Measurements from ENCODE around the gene CFAP46. TPM values are rescaled to one million over a fixed set of nuclear protein-coding genes. Genes with fewer than 3 reads are reported as not detected.

CFAP46 gene
- total and polyA plus RNA-seq, 2 of the 4 experiments (the other 2 are of a cell fraction), result 1.3 to 1.8 TPM

GRCh38 chr10:132904181-132904813 is 38.1 kb downstream of the CFAP46 start:
- Histone ChIP-seq H2BK5ac (ENCODE audit: low read depth, low read length, poor library complexity, severe bottlenecking) (no peak overlapping the region), H3K9ac (ENCODE audit: low read depth, low read length) (no peak overlapping the region), H3K27ac (ENCODE audit: insufficient read depth, low read length) (no peak overlapping the region), H3K23ac (ENCODE audit: low read depth, low read length) (no peak overlapping the region), H3K4me2 (ENCODE audit: low read depth, low read length) (no peak overlapping the region), H2BK15ac (ENCODE audit: low read depth, low read length) (no peak overlapping the region), H4K91ac (ENCODE audit: insufficient read depth, low read depth, low read length) (no peak overlapping the region), H4K20me1 (ENCODE audit: insufficient read depth, low read length) (no peaks in the 10 kb centered on the region), H4K5ac (ENCODE audit: low read depth, low read length) (no peak overlapping the region), H3K27me3 (ENCODE audit: control insufficient read depth, insufficient read depth, low read length) (peaks cover 11% of the 10 kb centered on the region), H3K14ac (replicated peaks; ENCODE audit: low read depth, low read length) (no peak overlapping the region), H3K18ac (ENCODE audit: low read depth, low read length) (no peak overlapping the region), H3K79me1 (ENCODE audit: low read depth in 1 of 2, low read length in 2 of 2) (no peaks in the 10 kb centered on the region), H2AFZ (replicated peaks; ENCODE audit: low read length, poor library complexity) (no peak overlapping the region), H3K56ac (ENCODE audit: extremely low read depth, insufficient read depth, low read length) (no peak overlapping the region), H3K4me3 (ENCODE audit: insufficient read depth, low read depth, low read length) (no peak overlapping the region), H3K9me1 (ENCODE audit: insufficient read depth, low read length) (no peaks in the 10 kb centered on the region), H2AK9ac (replicated peaks; ENCODE audit: low read depth, low read length, poor library complexity) (no peak overlapping the region), H3K4ac (ENCODE audit: low read depth, low read length) (no peak overlapping the region), H2BK120ac (ENCODE audit: low read depth, low read length) (no peak overlapping the region), H2BK20ac (ENCODE audit: low read depth, low read length) (no peak overlapping the region), H3K4me1 (ENCODE audit: control insufficient read depth, insufficient read depth, low read length) (no peaks in the 10 kb centered on the region), H3K9me3 (ENCODE audit: control insufficient read depth, insufficient read depth, low read length) (peaks cover 4% of the 10 kb centered on the region; the same call in 1 of the 2 replicates), H4K8ac (ENCODE audit: low read depth in 2 of 2, low read length in 2 of 2) (no peak overlapping the region), H3K36me3 (ENCODE audit: control insufficient read depth, insufficient read depth, low read length) (no peaks in the 10 kb centered on the region), H2AK5ac (ENCODE audit: low read depth, low read length) (no peak overlapping the region)
- WGBS, 2 experiments (ENCODE audit: extremely low coverage in 2 of 2, insufficient read length in 1 of 2), result 19% methylated on average over 7 of the region's 15 CpGs; no CpG with 5 or more reads in 1 of the 2 experiments
- dilution Hi-C loops (cut with HindIII; ENCODE audit: low sequenced_read_pairs, unreplicated experiment), result no loop called here
- CTCF ChIA-PET, result no interaction called here
- ATAC-seq (ENCODE audit: low read depth), result peak; percentile 76
- POLR2A ChIA-PET (ENCODE audit: unreplicated experiment), result no interaction called here
- TF ChIP-seq POLR2A (IDR thresholded peaks at IDR 0.05; ENCODE audit: low read depth, low read length), result no peak
- no peak for TF ChIP-seq MXI1 (IDR thresholded peaks at IDR 0.05; ENCODE audit: borderline replicate concordance, low read depth, low read length)
- peak; percentile 71 for TF ChIP-seq CTCF (conservative IDR thresholded peaks at IDR 0.05; ENCODE audit: low read depth, low read length)
- TF ChIP-seq RCOR1 (IDR thresholded peaks at IDR 0.05; ENCODE audit: insufficient replicate concordance, low read length), result no peak
- no peak for TF ChIP-seq FOS (IDR thresholded peaks at IDR 0.05; ENCODE audit: low read depth, low read length)
- TF ChIP-seq NFE2L2 (IDR thresholded peaks at IDR 0.05; ENCODE audit: low read depth, low read length), result no peak
- peak; percentile 50 for TF ChIP-seq SMC3 (IDR thresholded peaks at IDR 0.05; ENCODE audit: low read depth, low read length)
- TF ChIP-seq RAD21 (IDR thresholded peaks at IDR 0.05; ENCODE audit: low read length), result peak; percentile 76
- TF ChIP-seq CHD1 (IDR thresholded peaks at IDR 0.05; ENCODE audit: low read depth, low read length), result no peak
- intact Hi-C loops (cut with micrococcal nuclease), result loop anchor here (1.0 to 2.0 kb wide), 2 partner anchors 221 to 249 kb away; no protein-coding TSS in a partner anchor
- peak; percentile 24 for DNase-seq
- in situ Hi-C loops (cut with MboI; ENCODE audit: low sequenced_read_pairs), result no loop called here
- BruUV-seq (replicated peaks), result no TSS peak
